Central memory CD8-positive, alpha-beta T cell (primary cell): Measurements from ENCODE around the gene KRTAP5-2.

Experiments used
- ATAC-seq: fragments of 150-1000 bp; cut with Tn5 transposase; replicated peaks from 2 replicates; pipeline ENCODE4 v1.10.0; 2022; ENCODE audit warnings: mild to moderate bottlenecking, moderate FRiP score, moderate number of reproducible peaks; ENCODE audit not compliant: poor library complexity, severe bottlenecking; ENCODE audit errors: extremely low read depth
- DNase-seq, 2 donors: peaks; one replicate each; pipeline ENCODE4 v3.0.0; 2021; ENCODE audit warnings: low spot score in 2 of 2
- H3K27ac Mint-ChIP-seq: one replicate; pipeline ENCODE4 v1.8.0; 2022; ENCODE audit warnings: low read depth, mild to moderate bottlenecking, moderate library complexity, mixed read lengths
- H3K27me3 Mint-ChIP-seq: one replicate; pipeline ENCODE4 v1.8.0; 2022; ENCODE audit warnings: mixed read lengths
- H3K36me3 Mint-ChIP-seq: one replicate; pipeline ENCODE4 v1.8.0; 2022; ENCODE audit warnings: mild to moderate bottlenecking, moderate library complexity, mixed read lengths; ENCODE audit not compliant: insufficient read depth
- H3K4me1 Mint-ChIP-seq: one replicate; pipeline ENCODE4 v1.8.0; 2022; ENCODE audit warnings: mixed read lengths
- H3K4me3 Mint-ChIP-seq: one replicate; pipeline ENCODE4 v1.8.0; 2022; ENCODE audit warnings: mild to moderate bottlenecking, moderate library complexity, mixed read lengths
- H3K9me3 Mint-ChIP-seq: one replicate; pipeline ENCODE4 v1.8.0; 2022; ENCODE audit warnings: mixed read lengths

KRTAP5-2 gene

GRCh38 chr11:1560002-1560648 is 38.0 kb downstream of the KRTAP5-2 start:
- ATAC-seq, result no peak
- no peaks in the 10 kb centered on the region for H3K4me1 Mint-ChIP-seq
- no peak for DNase-seq
- H3K4me3 Mint-ChIP-seq, result peak overlapping the region; percentile 23
- H3K9me3 Mint-ChIP-seq, result no peaks in the 10 kb centered on the region
- no peaks in the 10 kb centered on the region for H3K27me3 Mint-ChIP-seq
- H3K27ac Mint-ChIP-seq, result no peak overlapping the region
- H3K36me3 Mint-ChIP-seq, result peaks cover 55% of the 10 kb centered on the region

DNA sequence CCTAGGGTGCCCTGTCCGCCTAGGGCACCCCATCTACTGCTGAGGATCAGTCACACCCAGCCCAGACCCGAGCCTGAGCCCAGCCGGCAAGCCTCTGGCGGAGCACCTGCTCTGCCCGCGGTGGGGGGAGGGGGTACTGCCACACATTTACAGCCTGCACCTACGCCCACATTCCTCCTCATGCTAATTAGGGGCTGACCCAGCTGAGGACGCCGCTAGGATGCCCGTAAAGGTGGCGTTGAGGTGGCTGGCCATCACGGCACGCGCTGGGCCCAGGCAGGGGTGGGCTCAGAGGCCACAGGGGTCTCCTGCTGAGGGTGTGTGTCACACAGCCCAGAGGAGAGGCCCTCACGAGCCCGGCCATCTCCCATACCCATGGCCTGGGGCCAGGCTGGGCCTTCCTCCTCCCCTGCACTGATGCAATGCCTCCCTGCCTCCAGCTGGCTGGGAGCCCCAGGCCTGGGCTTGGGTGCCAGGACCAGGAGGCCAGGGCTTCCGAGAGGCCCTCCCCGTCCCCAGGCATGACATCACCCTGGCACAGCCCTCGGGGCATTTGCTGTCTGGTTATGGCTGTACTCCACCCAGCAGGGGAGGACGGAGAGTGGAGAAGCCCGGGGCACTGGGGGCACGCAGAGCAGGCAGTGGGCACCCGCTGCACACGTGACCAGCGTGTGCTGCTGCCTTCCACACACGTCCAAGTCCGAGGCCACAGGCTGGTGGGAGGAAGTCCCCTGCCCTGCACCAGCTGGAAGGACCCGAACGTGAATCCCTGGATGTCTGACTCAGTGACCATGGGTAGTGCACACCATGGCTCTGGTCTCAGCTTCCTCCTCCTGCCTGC is 38.8 kb downstream of the KRTAP5-2 start:
- ATAC-seq (no peak), DNase-seq (no peak)
- peak overlapping the region; percentile 62 for H3K27ac Mint-ChIP-seq
- H3K9me3 Mint-ChIP-seq, result no peaks in the 10 kb centered on the region
- H3K4me1 Mint-ChIP-seq, result no peaks in the 10 kb centered on the region
- peak overlapping the region; percentile 16 for H3K4me3 Mint-ChIP-seq
- H3K27me3 Mint-ChIP-seq, result no peaks in the 10 kb centered on the region
- H3K36me3 Mint-ChIP-seq, result peaks cover 51% of the 10 kb centered on the region

DNA sequence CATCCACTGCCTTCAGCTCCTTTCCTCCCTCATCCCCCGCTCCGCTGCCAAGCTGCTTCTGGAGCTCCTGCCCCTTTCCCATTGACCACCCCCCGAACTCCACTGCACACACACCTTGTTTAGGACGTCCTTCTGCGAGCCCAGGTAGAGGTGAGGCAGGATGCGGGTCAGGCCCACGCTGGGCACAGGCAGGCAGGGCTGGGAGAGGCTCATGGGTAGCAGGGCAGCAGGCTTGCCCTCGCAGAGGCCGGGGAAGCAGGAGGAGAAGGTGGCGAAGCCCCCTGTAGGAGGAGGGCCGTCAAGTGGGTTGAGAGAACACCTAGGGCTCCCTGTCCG is 39.4 kb downstream of the KRTAP5-2 start:
- no peaks in the 10 kb centered on the region for H3K9me3 Mint-ChIP-seq
- H3K4me3 Mint-ChIP-seq, result peak overlapping the region; percentile 16
- no peaks in the 10 kb centered on the region for H3K27me3 Mint-ChIP-seq
- DNase-seq (no peak), ATAC-seq (no peak)
- H3K27ac Mint-ChIP-seq, result peak overlapping the region; percentile 62
- H3K36me3 Mint-ChIP-seq, result peaks cover 46% of the 10 kb centered on the region
- no peaks in the 10 kb centered on the region for H3K4me1 Mint-ChIP-seq

- DNase-seq, result no peak
- Mint-ChIP-seq H3K36me3 (peaks cover 42% of the 10 kb centered on the region), H3K27ac (peak overlapping the region; percentile 62), H3K4me3 (peak overlapping the region; percentile 52), H3K27me3 (no peaks in the 10 kb centered on the region), H3K4me1 (no peaks in the 10 kb centered on the region), H3K9me3 (no peaks in the 10 kb centered on the region)
- no peak for ATAC-seq
Measured at GRCh38 chr11:1557904-1558774, 40.0 kb downstream of the KRTAP5-2 start.

DNA sequence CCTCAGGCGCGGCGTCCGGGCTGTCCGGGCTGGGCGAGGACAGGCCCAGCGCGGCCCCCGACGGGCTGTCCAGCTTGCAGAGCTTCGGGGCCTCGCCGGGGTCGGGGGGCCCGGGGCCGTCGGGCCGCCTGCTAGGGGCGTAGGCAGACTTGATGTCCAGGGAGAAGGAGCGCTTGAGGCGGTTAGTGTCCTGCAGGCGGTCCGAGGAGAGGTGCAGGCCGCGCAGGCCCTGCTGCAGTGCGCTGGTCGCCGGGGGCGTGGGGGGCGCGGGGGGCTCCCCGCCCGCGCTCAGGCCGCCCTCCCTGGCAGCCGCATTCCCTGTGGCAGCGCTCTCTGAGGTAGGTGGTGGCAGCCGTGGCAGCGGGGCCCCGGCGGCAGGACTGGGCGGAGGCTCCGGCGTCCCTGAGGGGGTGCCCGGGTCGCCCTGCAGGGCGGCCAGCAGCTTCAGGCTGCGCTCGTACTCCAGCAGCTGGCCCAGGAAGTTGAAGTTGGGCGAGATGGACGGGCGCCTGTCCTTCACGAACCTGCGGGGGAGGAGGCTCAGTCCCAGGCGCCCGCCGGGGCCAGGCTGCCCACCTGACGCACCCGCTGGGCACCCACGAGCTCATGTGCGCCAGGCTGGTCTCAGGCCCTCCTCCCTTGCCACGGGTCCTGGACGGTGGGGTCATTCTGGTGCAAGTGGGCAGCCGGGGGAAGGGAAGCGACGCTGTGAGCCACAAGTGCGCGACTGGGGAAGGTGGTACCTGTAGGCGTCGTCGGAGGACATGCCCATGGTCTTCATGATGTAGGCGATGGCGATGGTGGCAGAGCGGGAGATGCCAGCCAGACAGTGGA is 40.8 kb downstream of the KRTAP5-2 start:
- peak overlapping the region; percentile 49 for H3K27ac Mint-ChIP-seq
- no peaks in the 10 kb centered on the region for H3K4me1 Mint-ChIP-seq
- DNase-seq (no peak), ATAC-seq (no peak)
- H3K36me3 Mint-ChIP-seq, result peaks cover 38% of the 10 kb centered on the region
- H3K4me3 Mint-ChIP-seq, result peak overlapping the region; percentile 52
- H3K9me3 Mint-ChIP-seq, result no peaks in the 10 kb centered on the region
- H3K27me3 Mint-ChIP-seq, result no peaks in the 10 kb centered on the region

GRCh38 chr11:1556278-1556902 is 41.7 kb downstream of the KRTAP5-2 start:
- Mint-ChIP-seq H3K4me3 (no peak overlapping the region), H3K9me3 (no peaks in the 10 kb centered on the region), H3K27me3 (no peaks in the 10 kb centered on the region)

GRCh38 chr11:1555713-1556153 is 42.4 kb downstream of the KRTAP5-2 start:
- no peak overlapping the region for H3K27ac Mint-ChIP-seq
- ATAC-seq (no peak), DNase-seq (no peak)
- H3K36me3 Mint-ChIP-seq, result peaks cover 31% of the 10 kb centered on the region
- no peaks in the 10 kb centered on the region for H3K4me1 Mint-ChIP-seq
- H3K4me3 Mint-ChIP-seq, result no peak overlapping the region
- no peaks in the 10 kb centered on the region for H3K9me3 Mint-ChIP-seq
- no peaks in the 10 kb centered on the region for H3K27me3 Mint-ChIP-seq

More at GRCh38 chr11:1556278-1556902, 41.7 kb downstream of the KRTAP5-2 start:
- H3K27ac Mint-ChIP-seq, result no peak overlapping the region
- DNase-seq, result no peak
- H3K4me1 Mint-ChIP-seq, result no peaks in the 10 kb centered on the region
- ATAC-seq, result no peak
- peaks cover 32% of the 10 kb centered on the region for H3K36me3 Mint-ChIP-seq

GRCh38 chr11:1554981-1555712 is 42.9 kb downstream of the KRTAP5-2 start:
- H3K27me3 Mint-ChIP-seq, result no peaks in the 10 kb centered on the region
- DNase-seq (no peak), ATAC-seq (no peak)
- no peaks in the 10 kb centered on the region for H3K4me1 Mint-ChIP-seq
- no peaks in the 10 kb centered on the region for H3K9me3 Mint-ChIP-seq
- H3K36me3 Mint-ChIP-seq, result peaks cover 27% of the 10 kb centered on the region
- H3K4me3 Mint-ChIP-seq, result no peak overlapping the region
- H3K27ac Mint-ChIP-seq, result no peak overlapping the region

- Mint-ChIP-seq H3K4me1 (no peaks in the 10 kb centered on the region), H3K9me3 (no peaks in the 10 kb centered on the region), H3K36me3 (peaks cover 23% of the 10 kb centered on the region), H3K27ac (no peak overlapping the region), H3K4me3 (no peak overlapping the region), H3K27me3 (peaks cover 10% of the 10 kb centered on the region)
- no peak for DNase-seq
- ATAC-seq, result no peak
Measured at GRCh38 chr11:1553808-1554594, 44.1 kb downstream of the KRTAP5-2 start.

DNA sequence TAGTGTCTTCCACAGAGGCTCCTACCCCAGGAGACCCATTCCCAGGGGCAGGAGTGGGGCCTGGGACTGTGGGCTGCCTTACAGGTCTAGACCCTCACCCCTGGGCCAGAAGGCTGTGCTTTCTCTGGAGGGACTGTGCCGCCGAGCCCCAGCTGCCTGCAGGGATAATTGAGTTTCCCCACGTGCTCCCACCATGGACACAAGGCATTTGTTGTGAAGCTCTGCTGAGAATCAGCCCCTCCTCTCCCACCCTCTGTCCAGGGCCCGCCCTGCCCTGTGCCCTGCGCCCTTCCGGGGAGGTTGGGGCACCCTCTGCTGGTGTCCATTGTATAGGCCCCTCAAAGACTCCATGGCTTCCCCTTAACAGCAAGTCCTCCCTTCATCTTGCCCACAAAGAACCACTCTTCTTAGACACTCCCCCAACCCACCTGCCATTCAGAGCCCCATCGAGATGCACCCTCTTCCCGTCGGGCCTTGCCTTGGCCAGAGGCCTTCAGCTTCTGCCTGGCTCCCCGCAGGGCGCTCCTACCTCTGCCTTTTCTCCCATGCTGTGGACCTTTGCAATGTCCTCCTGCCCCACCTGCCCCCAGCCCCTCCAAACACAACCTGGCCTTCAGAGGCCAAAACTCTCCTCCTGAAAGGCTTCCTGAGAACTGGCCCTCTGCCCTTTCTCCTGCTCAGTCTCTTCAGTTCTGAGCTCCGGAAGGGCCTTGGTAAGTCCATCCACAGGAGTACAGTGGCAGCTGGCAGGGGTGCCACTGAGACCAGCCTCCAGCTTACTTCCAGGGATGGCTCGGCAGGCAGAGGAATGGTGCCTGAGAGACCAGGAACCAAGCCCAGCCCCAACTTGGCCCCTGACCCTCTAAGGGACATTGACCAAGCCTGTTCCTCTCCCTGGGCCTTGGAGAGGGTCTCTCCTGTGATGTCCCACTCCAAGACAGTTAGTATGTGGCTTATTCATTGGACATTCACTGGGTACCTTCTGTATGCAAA is 48.5 kb downstream of the KRTAP5-2 start:
- Mint-ChIP-seq H3K4me1 (no peaks in the 10 kb centered on the region), H3K36me3 (peaks cover 3% of the 10 kb centered on the region), H3K27me3 (peaks cover 32% of the 10 kb centered on the region), H3K4me3 (no peak overlapping the region), H3K27ac (peak overlapping the region; percentile 41), H3K9me3 (no peaks in the 10 kb centered on the region)
- ATAC-seq (no peak), DNase-seq (no peak)
